GM11168 (cell line): ENCODE measurements around the gene NKX2-2.

Experiments
- in situ Hi-C: fragments of 300-500 bp; cut with MboI; formaldehyde crosslinking; loops from one replicate; pipeline ENCODE4 v1.12.0; 2022; ENCODE audit warnings: low sequenced_read_pairs; ENCODE audit not compliant: unreplicated experiment

Gene NKX2-2

GRCh38 chr20:21513881-21514540 lies at the start of gene NKX2-2:
Gene NKX2-2 (minus strand): TSS chr20:21514064. CDS start chr20:21513669, 395 bp downstream.
- in situ Hi-C loops = loop anchor here (25.0 kb wide), 2 partner anchors 427 to 1073 kb away; partner anchors contain the start of gene FOXA2

- in situ Hi-C loops = no loop called here
These were observed 48.8 kb upstream of the NKX2-2 start for GRCh38 chr20:21562656-21563055.

GRCh38 chr20:21559305-21559704 lies 45.4 kb upstream of the NKX2-2 start:
- in situ Hi-C loops = no loop called here

GRCh38 chr20:21557241-21558020 lies 43.6 kb upstream of the NKX2-2 start:
- in situ Hi-C loops = no loop called here

- in situ Hi-C loops = no loop called here
These were observed 42.5 kb upstream of the NKX2-2 start for GRCh38 chr20:21556398-21556797.

GRCh38 chr20:21555470-21556120 lies 41.7 kb upstream of the NKX2-2 start:
- in situ Hi-C loops = no loop called here

GRCh38 chr20:21554985-21555384 lies 41.1 kb upstream of the NKX2-2 start:
- in situ Hi-C loops = no loop called here

- in situ Hi-C loops = no loop called here
These were observed 40.6 kb upstream of the NKX2-2 start for GRCh38 chr20:21554376-21554890.

GRCh38 chr20:21550587-21550986 lies 36.7 kb upstream of the NKX2-2 start:
- in situ Hi-C loops = no loop called here

GRCh38 chr20:21548390-21549035 lies 34.6 kb upstream of the NKX2-2 start:
- in situ Hi-C loops = no loop called here

GRCh38 chr20:21546355-21546754 lies 32.5 kb upstream of the NKX2-2 start:
- in situ Hi-C loops = no loop called here

- in situ Hi-C loops = no loop called here
These were observed 25.6 kb upstream of the NKX2-2 start for GRCh38 chr20:21539512-21539911.

- in situ Hi-C loops = no loop called here
These were observed 21.0 kb upstream of the NKX2-2 start for GRCh38 chr20:21534886-21535285.

- in situ Hi-C loops = no loop called here
These were observed 20.6 kb upstream of the NKX2-2 start for GRCh38 chr20:21534453-21534852.

- in situ Hi-C loops = no loop called here
These were observed 16.0 kb upstream of the NKX2-2 start for GRCh38 chr20:21529863-21530262.

GRCh38 chr20:21528870-21529269 lies 15.0 kb upstream of the NKX2-2 start:
- in situ Hi-C loops = no loop called here

- in situ Hi-C loops = no loop called here
These were observed 14.0 kb upstream of the NKX2-2 start for GRCh38 chr20:21527908-21528307.

GRCh38 chr20:21526776-21527175 lies 12.9 kb upstream of the NKX2-2 start:
- in situ Hi-C loops = no loop called here

GRCh38 chr20:21523895-21524294 lies 10.0 kb upstream of the NKX2-2 start:
- in situ Hi-C loops = loop anchor here (25.0 kb wide), 2 partner anchors 437 to 1063 kb away; partner anchors contain the start of gene FOXA2

GRCh38 chr20:21523281-21523868 lies 9.5 kb upstream of the NKX2-2 start:
- in situ Hi-C loops = loop anchor here (25.0 kb wide), 2 partner anchors 436 to 1064 kb away; partner anchors contain the start of gene FOXA2
